A673 (cell line): Measurements from ENCODE around the gene FES. TPM values are rescaled to one million over a fixed set of nuclear protein-coding genes. Genes with fewer than 3 reads are reported as not detected.
A peak's percentile ranks its signal among the peaks of the same experiment; 100 is the strongest.

Source experiments
- BruUV-seq: library from RNA; stranded (reverse); fragments of 400-500 nt; replicated peaks from 2 replicates; lab custom pipeline; 2021; lab: Mats Ljungman, UMichigan
- CTCF ChIA-PET: fragments of 300-600 bp; sonication (Branson Sonifier 250); formaldehyde crosslinking; loops from one replicate; lab custom pipeline; 2022; ENCODE audit warnings: antibody characterized with exemption; lab: Charles Lee
- POLR2A ChIA-PET: fragments of 300-600 bp; sonication (Branson Sonifier 250); formaldehyde crosslinking; loops from one replicate; lab custom pipeline; 2022; ENCODE audit warnings: antibody characterized with exemption; ENCODE audit not compliant: low non-redundant PET; lab: Charles Lee
- DNase-seq: peaks from one replicate; pipeline ENCODE4 v3.0.0-alpha.2; 2015; ENCODE audit warnings: low spot score
- H3K27ac ChIP-seq: fragments of 200-600 bp; sonication (generic); 2 replicates; pipeline ENCODE4 v1.5.1; 2016; ENCODE audit warnings: mixed run types, low read depth, mild to moderate bottlenecking, mixed read lengths, antibody characterized with exemption, low read length; ENCODE audit not compliant: poor library complexity, severe bottlenecking
- H3K27me3 ChIP-seq: fragments of 200-600 bp; sonication (generic); replicated peaks from 2 replicates; pipeline ENCODE4 v1.6.1; 2017; ENCODE audit warnings: mixed run types, low read depth, mild to moderate bottlenecking, mixed read lengths, antibody characterized with exemption, low read length; ENCODE audit not compliant: insufficient read depth, poor library complexity
- H3K36me3 ChIP-seq: fragments of 200-600 bp; sonication (generic); 2 replicates; pipeline ENCODE4 v1.6.1; 2016; ENCODE audit warnings: mixed run types, mild to moderate bottlenecking, mixed read lengths, antibody characterized with exemption, low read length; ENCODE audit not compliant: insufficient read depth, poor library complexity, severe bottlenecking
- H3K4me1 ChIP-seq: fragments of 200-600 bp; sonication (generic); 2 replicates; pipeline ENCODE4 v1.6.1; 2017; ENCODE audit warnings: mixed run types, mild to moderate bottlenecking, mixed read lengths, antibody characterized with exemption, low read length; ENCODE audit not compliant: insufficient read depth, poor library complexity, severe bottlenecking
- H3K4me3 ChIP-seq: fragments of 200-600 bp; sonication (generic); 2 replicates; pipeline ENCODE4 v1.5.1; 2016; ENCODE audit warnings: low read depth, mixed run types, mild to moderate bottlenecking, mixed read lengths, low read length; ENCODE audit not compliant: poor library complexity, severe bottlenecking
- H3K9me3 ChIP-seq: fragments of 200-600 bp; sonication (generic); 2 replicates; pipeline ENCODE4 v1.6.1; 2016; ENCODE audit warnings: mixed run types, low read depth, mild to moderate bottlenecking, mixed read lengths, antibody characterized with exemption, low read length; ENCODE audit not compliant: poor library complexity, severe bottlenecking
- CTCF ChIP-seq: fragments of 300-800, 200-600 bp; sonication (generic); conservative IDR thresholded peaks from 2 replicates; pipeline ENCODE4 v1.5.1; 2017; ENCODE audit warnings: low read depth, mild to moderate bottlenecking, antibody characterized with exemption, low read length, moderate library complexity, mixed read lengths
- EZH2 ChIP-seq: fragments of 200-600 bp; sonication (generic); IDR thresholded peaks from 2 replicates; pipeline ENCODE4 v1.6.1; 2017; ENCODE audit warnings: borderline replicate concordance, low read depth, mild to moderate bottlenecking, mixed read lengths, antibody characterized with exemption, low read length; ENCODE audit not compliant: poor library complexity, severe bottlenecking
- intact Hi-C: fragments of 100-400 bp; cut with micrococcal nuclease; formaldehyde crosslinking; loops from one replicate; pipeline ENCODE4 v1.10.0; 2022; ENCODE audit not compliant: unreplicated experiment
- total RNA-seq: library from RNA; stranded (reverse); gene quantifications from 2 replicates; pipeline ENCODE4 v1.2.3, GENCODE V29; 2021

The FES gene
- total RNA-seq, 1 experiment from 2014 or later: 3.8 TPM

- ChIA-PET CTCF (interaction anchor here (0.7 to 2.9 kb wide), 10 partner anchors 23 to 340 kb away, joined by 3 to 9 read pairs (median 5); partner anchors contain the start of genes MAN2A2 and RCCD1), POLR2A (interaction anchor here (0.6 kb wide), 1 partner anchor 51 kb away, joined by 7 read pairs; no protein-coding TSS in a partner anchor)
- H3K4me1 ChIP-seq: peaks cover 27% of the 10 kb centered on the region
- H3K27me3 ChIP-seq: no peaks in the 10 kb centered on the region
- H3K4me3 ChIP-seq: peak within 1 kb of the TSS; percentile 96
- peak within 1 kb of the TSS; percentile 86 for H3K27ac ChIP-seq
- intact Hi-C loops: loop anchor here (2.0 to 10.0 kb wide), 3 partner anchors 29 to 787 kb away; partner anchors contain the start of gene MAN2A2
- H3K36me3 ChIP-seq: no peaks in the 10 kb centered on the region
- no peak for TF ChIP-seq EZH2
- TF ChIP-seq CTCF: peak; percentile 97
- no peaks in the 10 kb centered on the region for H3K9me3 ChIP-seq
- no TSS peak for BruUV-seq
- peak; percentile 88 for DNase-seq
These were observed 47.7 kb downstream of the FES start, which contains the start of gene HDDC3 for GRCh38 chr15:90931828-90932659. Gene HDDC3 (minus strand): TSS chr15:90932549. CDS start chr15:90932540, 9 bp downstream.

GRCh38 chr15:90932660-90932991, 48.3 kb downstream of the FES start:
- peaks cover 27% of the 10 kb centered on the region for H3K4me1 ChIP-seq
- peak overlapping the region; percentile 80 for H3K27ac ChIP-seq
- POLR2A ChIA-PET: interaction anchor here (0.6 kb wide), 1 partner anchor 50 kb away, joined by 7 read pairs; no protein-coding TSS in a partner anchor
- no peaks in the 10 kb centered on the region for H3K27me3 ChIP-seq
- peak overlapping the region; percentile 96 for H3K4me3 ChIP-seq
- no peak for DNase-seq
- H3K36me3 ChIP-seq: no peaks in the 10 kb centered on the region
- CTCF ChIA-PET: interaction anchor here (1.2 to 2.9 kb wide), 7 partner anchors 22 to 339 kb away, joined by 3 to 9 read pairs (median 6); partner anchors contain the start of genes MAN2A2 and RCCD1
- no peaks in the 10 kb centered on the region for H3K9me3 ChIP-seq
- TF ChIP-seq CTCF (no peak; the same call in 1 of the 2 replicates), EZH2 (no peak)
- BruUV-seq: no TSS peak
- intact Hi-C loops: loop anchor here (5.0 to 10.0 kb wide), 2 partner anchors 285 to 788 kb away; no protein-coding TSS in a partner anchor

GRCh38 chr15:90933301-90933700, 49.0 kb downstream of the FES start:
- POLR2A ChIA-PET: interaction anchor here (0.7 kb wide), 1 partner anchor 627 kb away, joined by 3 read pairs; no protein-coding TSS in a partner anchor
- Histone ChIP-seq H3K27me3 (no peaks in the 10 kb centered on the region), H3K36me3 (peaks cover 2% of the 10 kb centered on the region), H3K27ac (no peak overlapping the region), H3K4me3 (no peak overlapping the region), H3K9me3 (no peaks in the 10 kb centered on the region), H3K4me1 (peaks cover 26% of the 10 kb centered on the region)
- BruUV-seq: no TSS peak
- CTCF ChIA-PET: interaction anchor here (1.2 to 2.9 kb wide), 5 partner anchors 21 to 285 kb away, joined by 3 to 9 read pairs (median 6); partner anchors contain the start of genes MAN2A2 and RCCD1
- DNase-seq: no peak
- intact Hi-C loops: loop anchor here (5.0 to 10.0 kb wide), 2 partner anchors 286 to 788 kb away; no protein-coding TSS in a partner anchor
- TF ChIP-seq EZH2 (no peak), CTCF (no peak)
